Heart left ventricle (tissue), 13 donors: ENCODE results near the gene IKZF3.

Experiments
- CTCF ChIP-seq, 12 donors: fragments of 200-600 bp; sonication (generic) in 4 of 12; IDR thresholded peaks; one replicate each; pipeline versions ENCODE4 v1.5.0 to v1.8.0; 2018 to 2022; ENCODE audit warnings: antibody characterized with exemption in 12 of 12, mild to moderate bottlenecking in 5 of 12
- POLR2A ChIP-seq, 2 donors: fragments of 450-650 bp; IDR thresholded peaks; one replicate each; pipeline ENCODE4 v1.6.1; 2017; ENCODE audit warnings: antibody characterized with exemption in 2 of 2, mild to moderate bottlenecking in 2 of 2, moderate library complexity in 2 of 2
- donor health status: ischemic (EF 13 %, LVEDD 7.1; RV severe dilation, severe dysfunction).
- donor health status: DM: no; HTN: yes; CAD: no.
- donor health status: DM: no; HTN: no; CAD: no.
- donor health status: ischemic (EF 25% LVEDD 6.9; RV normal size, moderate dysfunction).
- donor health status: ischemic (EF 25% LVEDD 5.7; RV mildly dilated, moderate dysfunction).
- donor health status: ischemic (EF 35%, LVEDD 5.7; RV mildly dilated, moderate dysfunction).
- donor health status: nonischemic (EF 11% LVEDD 7.7; RV severe dilation, severe dysfunction).
- donor health status: DM: yes; HTN: yes; CAD: no.
- donor health status: PGD.
- donor health status: ischemic (EF 29% LVEDD 5.4; RV normal size, mild dysfunction).
- donor health status: nonischemic (EF 23%, LVEDD 6.1; RV moderate dilation, normal function).

- TF ChIP-seq CTCF (IDR thresholded peaks at IDR 0.05) (no peak), POLR2A (IDR thresholded peaks at IDR 0.05) (no peak)
Observed at GRCh38 chr17:39742856-39743436, 121.2 kb downstream of the IKZF3 start.
